SK-N-SH (cell line): Measurements from ENCODE around the gene SPATA20. TPM values are rescaled to one million over a fixed set of nuclear protein-coding genes. Genes with fewer than 3 reads are reported as not detected.

Experiments
- CTCF ChIA-PET: fragments of 300-600, 350-600 bp; formaldehyde crosslinking; extraction: SDS; loops from one replicate; lab custom pipeline; 2021; lab: Yijun Ruan, JAX
- POLR2A ChIA-PET: fragments of 350-600 bp; sonication (Branson Sonifier 250); formaldehyde crosslinking; extraction: SDS; loops from one replicate; lab custom pipeline; 2020; ENCODE audit warnings: antibody characterized with exemption, inconsistent platforms; lab: Yijun Ruan, JAX
- DNase-seq: peaks from one replicate; pipeline ENCODE4 v3.0.0; 2012
- H2AFZ ChIP-seq: fragments of 200-600 bp; sonication (generic); 2 replicates; pipeline ENCODE4 v1.8.1; 2016; ENCODE audit warnings: antibody characterized with exemption, mild to moderate bottlenecking, low read depth
- H3F3A ChIP-seq: fragments of 200-600 bp; sonication (generic); replicated peaks from 2 replicates; pipeline ENCODE3; 2016; ENCODE audit warnings: antibody characterized with exemption, mild to moderate bottlenecking; ENCODE audit not compliant: insufficient read depth
- H3K27ac ChIP-seq, 2 experiments: fragments of 200-500 bp in 1 of 2; fragments of 200-600 bp in 1 of 2; sonication (Bioruptor generic) in 1 of 2; sonication (generic), shearing (Covaris generic) in 1 of 2; 2 replicates each; pipeline versions ENCODE4 v1.5.1 to v1.6.1; 2014 to 2016; ENCODE audit warnings: low read depth in 2 of 2, inconsistent platforms in 1 of 2, low read length in 1 of 2, mild to moderate bottlenecking in 1 of 2, mixed read lengths in 1 of 2
- H3K27me3 ChIP-seq: fragments of 200-600 bp; sonication (generic), shearing (Covaris generic); 2 replicates; pipeline ENCODE4 v1.6.1; 2016; ENCODE audit warnings: mixed run types; ENCODE audit not compliant: insufficient read depth
- H3K36me3 ChIP-seq, 2 experiments: fragments of 200-500 bp in 1 of 2; fragments of 200-600 bp in 1 of 2; sonication (Bioruptor generic) in 1 of 2; sonication (generic) in 1 of 2; replicated peaks in 1 of 2; 2 replicates each; pipeline versions ENCODE3 to v1.5.1; 2014 to 2016; ENCODE audit warnings: low read length in 1 of 2, mild to moderate bottlenecking in 1 of 2; ENCODE audit not compliant: insufficient read depth in 2 of 2, control insufficient read depth in 1 of 2
- H3K4me1 ChIP-seq, 2 experiments: fragments of 200-500 bp in 1 of 2; fragments of 200-600 bp in 1 of 2; sonication (Bioruptor generic) in 1 of 2; sonication (generic), shearing (Covaris generic) in 1 of 2; 2 replicates each; pipeline versions ENCODE4 v1.5.1 to v1.6.1; 2014 to 2016; ENCODE audit warnings: low read depth in 1 of 2, low read length in 1 of 2, mixed run types in 1 of 2; ENCODE audit not compliant: insufficient read depth in 2 of 2, control insufficient read depth in 1 of 2
- H3K4me2 ChIP-seq: fragments of 200-600 bp; sonication (generic), shearing (Covaris generic); 2 replicates; pipeline ENCODE4 v1.6.1; 2017; ENCODE audit warnings: mixed run types
- H3K4me3 ChIP-seq, 2 experiments: fragments of 200-500 bp in 1 of 2; fragments of 200-600 bp in 1 of 2; sonication (Bioruptor generic) in 1 of 2; sonication (generic), shearing (Covaris generic) in 1 of 2; 2 replicates each; pipeline versions ENCODE4 v1.5.1 to v1.8.1; 2014 to 2016; ENCODE audit warnings: low read depth in 2 of 2, inconsistent platforms in 1 of 2, low read length in 1 of 2, mild to moderate bottlenecking in 1 of 2, mixed read lengths in 1 of 2, moderate library complexity in 1 of 2
- H3K79me2 ChIP-seq: fragments of 200-600 bp; sonication (generic); 2 replicates; pipeline ENCODE4 v1.8.1; 2017; ENCODE audit warnings: mild to moderate bottlenecking; ENCODE audit not compliant: insufficient read depth
- H3K9ac ChIP-seq: fragments of 200-600 bp; sonication (generic); 2 replicates; pipeline ENCODE4 v1.6.1; 2017; ENCODE audit warnings: mixed run types
- H3K9me2 ChIP-seq: fragments of 200-600 bp; sonication (generic); 2 replicates; pipeline ENCODE4 v1.6.1; 2017; ENCODE audit warnings: mixed run types
- H3K9me3 ChIP-seq: fragments of 200-600 bp; sonication (generic); 2 replicates; pipeline ENCODE4 v1.6.1; 2017; ENCODE audit warnings: mixed run types, mild to moderate bottlenecking, moderate library complexity
- H4K20me1 ChIP-seq: fragments of 200-600 bp; sonication (generic); 2 replicates; pipeline ENCODE4 v1.6.1; 2017; ENCODE audit warnings: mild to moderate bottlenecking, mixed run types; ENCODE audit not compliant: insufficient read depth
- CTCF ChIP-seq: fragments of 200-600 bp; sonication (generic); IDR thresholded peaks from 2 replicates; pipeline ENCODE4 v1.6.1; 2017; ENCODE audit warnings: antibody characterized with exemption, mild to moderate bottlenecking, moderate library complexity
- ELF1 ChIP-seq: IDR thresholded peaks from 2 replicates; pipeline ENCODE4 v1.4.0; 2012
- EZH2phosphoT487 ChIP-seq: fragments of 200-600 bp; sonication (generic); IDR thresholded peaks from 2 replicates; pipeline ENCODE4 v1.6.1; 2017; ENCODE audit warnings: low read depth, mixed run types, mild to moderate bottlenecking, antibody characterized with exemption, moderate library complexity, borderline replicate concordance
- FOSL2 ChIP-seq: IDR thresholded peaks from 2 replicates; pipeline ENCODE4 v1.4.0; 2012; ENCODE audit warnings: low read depth, mild to moderate bottlenecking, moderate library complexity, borderline replicate concordance
- FOXM1 ChIP-seq: IDR thresholded peaks from 2 replicates; pipeline ENCODE4 v1.4.0; 2012; ENCODE audit warnings: low read depth, mild to moderate bottlenecking
- MAX ChIP-seq: IDR thresholded peaks from 2 replicates; pipeline ENCODE4 v1.4.0; 2012; ENCODE audit warnings: low read depth
- RAD21 ChIP-seq: IDR thresholded peaks from 2 replicates; pipeline ENCODE4 v1.6.1; 2012; ENCODE audit warnings: mild to moderate bottlenecking, low read length
- TAF1 ChIP-seq: IDR thresholded peaks from 2 replicates; pipeline ENCODE4 v1.6.1; 2012; ENCODE audit warnings: low read depth, mild to moderate bottlenecking, low read length, moderate library complexity, borderline replicate concordance
- TCF12 ChIP-seq: IDR thresholded peaks from 2 replicates; pipeline ENCODE4 v1.4.0; 2012
- USF2 ChIP-seq: fragments of 150-350 bp; IDR thresholded peaks from 2 replicates; pipeline ENCODE4 v1.6.1; 2017; ENCODE audit warnings: antibody characterized with exemption, low read length, low read depth, borderline replicate concordance
- WGBS: methylation state at CpG from one replicate; pipeline ENCODE4 v1.1.6; 2017; ENCODE audit warnings: low lambda C conversion rate; 5-methylcytosine and 5-hydroxymethylcytosine counted together
- polyA plus RNA-seq, 3 experiments: library from polyadenylated mRNA; depleted of rRNA; stranded (reverse); fragments of >200 nt; gene quantifications; 2 replicates each; pipeline ENCODE4 v1.2.3, GENCODE V29; 2012

SPATA20 gene
- polyA plus RNA-seq, 1 of the 3 experiments (the other 2 are of a cell fraction): 92.0 TPM

- H3F3A ChIP-seq: no peaks in the 10 kb centered on the region
- WGBS: 90% methylated on average over 21 of the region's 21 CpGs
- POLR2A ChIA-PET: interaction anchor here (1.1 kb wide), 1 partner anchor 10 kb away, joined by 3 read pairs; no protein-coding TSS in a partner anchor
- H3K4me3 ChIP-seq: no peak overlapping the region
- DNase-seq: no peak
- H3K36me3 ChIP-seq: no peaks in the 10 kb centered on the region
- H3K27ac ChIP-seq: no peak overlapping the region
- H3K4me1 ChIP-seq: peaks cover 0 to 37% of the 10 kb centered on the region in 2 experiments; a peak in 2 of 4 replicates
- no peaks in the 10 kb centered on the region for H3K27me3 ChIP-seq
- H3K4me2 ChIP-seq: no peak overlapping the region
- no peaks in the 10 kb centered on the region for H4K20me1 ChIP-seq
- H3K9me2 ChIP-seq: no peaks in the 10 kb centered on the region
- no peak overlapping the region for H3K9ac ChIP-seq
- CTCF ChIA-PET: interaction anchor here (1.4 to 12.9 kb wide), 5 partner anchors 8 to 64 kb away, joined by 3 to 163 read pairs (median 14); no protein-coding TSS in a partner anchor
- H3K79me2 ChIP-seq: no peaks in the 10 kb centered on the region
- H2AFZ ChIP-seq: no peak overlapping the region
- no peaks in the 10 kb centered on the region for H3K9me3 ChIP-seq
- no peak for TF ChIP-seq ELF1
- TF ChIP-seq TCF12: no peak
- TF ChIP-seq FOSL2: no peak
- TF ChIP-seq MAX: no peak
- TF ChIP-seq RAD21: no peak
- no peak for TF ChIP-seq USF2
- TF ChIP-seq TAF1: no peak
- TF ChIP-seq FOXM1: no peak
Observed at GRCh38 chr17:50594892-50595291, 47.9 kb downstream of the SPATA20 start.

GRCh38 chr17:50596191-50597037 is 49.4 kb downstream of the SPATA20 start:
- POLR2A ChIA-PET: no interaction called here
- Histone ChIP-seq H3F3A (no peaks in the 10 kb centered on the region), H3K4me3 (no peak overlapping the region; a peak in 1 of 4 replicates), H4K20me1 (no peaks in the 10 kb centered on the region), H3K9me2 (no peaks in the 10 kb centered on the region), H3K4me2 (no peak overlapping the region), H3K36me3 (no peaks in the 10 kb centered on the region), H3K79me2 (no peaks in the 10 kb centered on the region), H2AFZ (no peak overlapping the region), H3K27me3 (no peaks in the 10 kb centered on the region), H3K27ac (no peak overlapping the region), H3K4me1 (peaks cover 0 to 47% of the 10 kb centered on the region in 2 experiments; a peak in 2 of 4 replicates), H3K9me3 (no peaks in the 10 kb centered on the region), H3K9ac (no peak overlapping the region)
- WGBS: 81% methylated on average over 25 of the region's 34 CpGs
- no peak for DNase-seq
- TF ChIP-seq CTCF (peak; percentile 25; the same call in 1 of the 2 replicates), EZH2phosphoT487 (no peak)
- CTCF ChIA-PET: interaction anchor here (1.6 to 1.8 kb wide), 2 partner anchors 30 to 45 kb away, joined by 5 to 6 read pairs; no protein-coding TSS in a partner anchor
